Measurements from ENCODE around the gene CTCFL. TPM values are rescaled to one million over a fixed set of nuclear protein-coding genes. Genes with fewer than 3 reads are reported as not detected.
A peak's percentile ranks its signal among the peaks of the same experiment; 100 is the strongest.

The CTCFL gene
- total RNA-seq, 4 donors from 2014 or later = 0.13 to 0.46 TPM; not detected in 2

- H3K27me3 ChIP-seq = no peaks in the 10 kb centered on the region
- 79 to 81% methylated on average over 11 of the region's 11 CpGs for WGBS, 2 donors
- H3K36me3 ChIP-seq = no peaks in the 10 kb centered on the region
- H3K27ac ChIP-seq = no peak overlapping the region
- TF ChIP-seq CTCF (IDR thresholded peaks at IDR 0.05) = no peak
- no peak for TF ChIP-seq POLR2A (IDR thresholded peaks at IDR 0.05)
- H3K4me3 ChIP-seq (replicated peaks in 1 of 3) = no peak overlapping the region
- no peak for DNase-seq
- no peaks in the 10 kb centered on the region for H3K9me3 ChIP-seq
- intact Hi-C loops (cut with DNase I) = no loop called here
- no peaks in the 10 kb centered on the region for H3K4me1 ChIP-seq
Measured at GRCh38 chr20:57553376-57554018, 28.6 kb upstream of the CTCFL start.

DNA sequence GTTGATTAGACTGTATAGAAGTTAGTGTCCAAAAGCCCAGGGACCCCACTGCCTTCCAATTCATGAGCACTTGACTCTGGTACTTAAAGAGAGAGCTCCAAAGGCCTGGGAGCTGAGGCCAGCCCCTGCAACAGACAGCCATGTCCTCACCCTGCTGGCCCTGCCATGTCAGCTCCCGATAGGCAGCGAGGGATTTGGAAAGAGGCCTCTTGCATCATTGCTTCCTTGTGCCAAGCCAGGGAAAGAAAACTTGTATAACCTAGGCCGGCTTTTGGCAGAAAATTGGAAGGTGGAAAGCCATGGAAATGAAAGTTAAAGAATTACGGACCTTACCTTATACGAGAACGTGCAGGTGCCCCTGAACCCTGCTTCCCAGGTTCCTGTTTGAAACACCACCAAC lies 27.5 kb upstream of the CTCFL start:
- intact Hi-C loops (cut with DNase I) = no loop called here
- 95 to 96% methylated on average over 6 of the region's 6 CpGs for WGBS, 2 donors
- H3K4me1 ChIP-seq = no peaks in the 10 kb centered on the region
- no peaks in the 10 kb centered on the region for H3K36me3 ChIP-seq
- TF ChIP-seq CTCF (IDR thresholded peaks at IDR 0.05) = no peak
- TF ChIP-seq POLR2A (IDR thresholded peaks at IDR 0.05) = no peak
- H3K4me3 ChIP-seq (replicated peaks in 1 of 3) = no peak overlapping the region
- H3K9me3 ChIP-seq = no peaks in the 10 kb centered on the region
- no peak overlapping the region for H3K27ac ChIP-seq
- no peaks in the 10 kb centered on the region for H3K27me3 ChIP-seq
- no peak for DNase-seq

GRCh38 chr20:57548177-57549058 lies 23.5 kb upstream of the CTCFL start:
- Histone ChIP-seq H3K27me3 (no peaks in the 10 kb centered on the region), H3K4me1 (no peaks in the 10 kb centered on the region), H3K9me3 (no peaks in the 10 kb centered on the region), H3K4me3 (replicated peaks in 1 of 3) (no peak overlapping the region), H3K27ac (no peak overlapping the region), H3K36me3 (no peaks in the 10 kb centered on the region)
- no peak for TF ChIP-seq CTCF (IDR thresholded peaks at IDR 0.05)
- WGBS, 2 donors = 69 to 75% methylated on average over 21 of the region's 21 CpGs
- DNase-seq = peak; percentile 75 to 80
- intact Hi-C loops (cut with DNase I) = no loop called here

GRCh38 chr20:57546956-57547649 lies 22.2 kb upstream of the CTCFL start:
- Histone ChIP-seq H3K27ac (no peak overlapping the region), H3K4me1 (no peaks in the 10 kb centered on the region), H3K27me3 (no peaks in the 10 kb centered on the region), H3K9me3 (no peaks in the 10 kb centered on the region), H3K36me3 (no peaks in the 10 kb centered on the region), H3K4me3 (replicated peaks in 1 of 3) (no peak overlapping the region)
- intact Hi-C loops (cut with DNase I) = no loop called here
- TF ChIP-seq POLR2A (IDR thresholded peaks at IDR 0.05) = no peak
- TF ChIP-seq CTCF (IDR thresholded peaks at IDR 0.05) = no peak
- WGBS, 2 donors = 81 to 88% methylated on average over 8 of the region's 8 CpGs
- no peak for DNase-seq
